ENCODE measurements around the gene ZBTB20.
A peak's percentile ranks its signal among the peaks of the same experiment; 100 is the strongest.

The ZBTB20 gene

DNA sequence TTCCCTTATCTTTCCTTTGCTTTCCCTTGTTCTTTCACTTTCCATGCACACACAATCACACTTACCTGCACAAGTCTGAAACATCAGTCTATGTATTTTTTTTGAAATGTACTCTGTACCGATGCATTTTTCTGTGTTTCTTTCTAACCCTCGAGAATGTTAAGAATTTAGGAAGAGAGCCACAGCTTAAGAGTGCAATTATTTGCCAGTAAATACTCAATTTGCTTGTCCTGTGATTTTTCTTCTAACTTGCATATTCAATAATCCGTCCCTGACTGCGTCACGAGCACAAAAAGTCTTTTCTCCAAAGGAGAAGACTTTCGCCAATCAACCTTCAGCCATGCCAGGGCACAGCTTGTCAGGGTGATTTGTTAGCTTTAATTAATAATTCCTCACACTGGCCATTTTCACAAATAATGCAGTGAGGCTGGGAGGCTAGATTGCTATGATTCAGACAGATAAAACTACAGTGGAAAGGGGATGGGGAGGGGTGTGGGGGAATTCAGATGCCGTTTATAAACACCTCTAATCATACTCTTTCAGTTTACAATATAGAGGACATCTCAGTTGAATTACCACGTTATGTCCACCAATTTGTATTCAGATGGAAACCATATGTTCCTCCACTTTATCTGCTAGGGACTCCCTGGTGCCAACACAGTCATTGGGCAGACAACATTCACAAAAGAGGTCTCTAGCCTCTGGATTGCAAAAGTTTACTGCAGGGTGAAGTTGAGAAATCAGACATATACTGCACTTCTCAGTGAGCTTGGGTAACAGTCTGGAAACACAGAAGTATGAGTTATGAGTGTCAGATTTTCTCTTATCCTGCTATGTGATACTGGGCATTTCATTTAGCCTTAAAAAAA, 388.0 kb downstream of the ZBTB20 start:
- DNase-seq (ENCODE audit: low spot score) = no peak
- TF ChIP-seq, protein P1, sequence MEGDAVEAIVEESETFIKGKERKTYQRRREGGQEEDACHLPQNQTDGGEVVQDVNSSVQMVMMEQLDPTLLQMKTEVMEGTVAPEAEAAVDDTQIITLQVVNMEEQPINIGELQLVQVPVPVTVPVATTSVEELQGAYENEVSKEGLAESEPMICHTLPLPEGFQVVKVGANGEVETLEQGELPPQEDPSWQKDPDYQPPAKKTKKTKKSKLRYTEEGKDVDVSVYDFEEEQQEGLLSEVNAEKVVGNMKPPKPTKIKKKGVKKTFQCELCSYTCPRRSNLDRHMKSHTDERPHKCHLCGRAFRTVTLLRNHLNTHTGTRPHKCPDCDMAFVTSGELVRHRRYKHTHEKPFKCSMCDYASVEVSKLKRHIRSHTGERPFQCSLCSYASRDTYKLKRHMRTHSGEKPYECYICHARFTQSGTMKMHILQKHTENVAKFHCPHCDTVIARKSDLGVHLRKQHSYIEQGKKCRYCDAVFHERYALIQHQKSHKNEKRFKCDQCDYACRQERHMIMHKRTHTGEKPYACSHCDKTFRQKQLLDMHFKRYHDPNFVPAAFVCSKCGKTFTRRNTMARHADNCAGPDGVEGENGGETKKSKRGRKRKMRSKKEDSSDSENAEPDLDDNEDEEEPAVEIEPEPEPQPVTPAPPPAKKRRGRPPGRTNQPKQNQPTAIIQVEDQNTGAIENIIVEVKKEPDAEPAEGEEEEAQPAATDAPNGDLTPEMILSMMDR (IDR thresholded peaks at IDR 0.05; ENCODE audit: extremely low read depth, insufficient read depth, missing control alignments) = no peak
- in situ Hi-C loops (cut with MboI; ENCODE audit: low pct_unique_long_range_greater_than_20kb, low sequenced_read_pairs, unreplicated experiment) = no loop called here

DNA sequence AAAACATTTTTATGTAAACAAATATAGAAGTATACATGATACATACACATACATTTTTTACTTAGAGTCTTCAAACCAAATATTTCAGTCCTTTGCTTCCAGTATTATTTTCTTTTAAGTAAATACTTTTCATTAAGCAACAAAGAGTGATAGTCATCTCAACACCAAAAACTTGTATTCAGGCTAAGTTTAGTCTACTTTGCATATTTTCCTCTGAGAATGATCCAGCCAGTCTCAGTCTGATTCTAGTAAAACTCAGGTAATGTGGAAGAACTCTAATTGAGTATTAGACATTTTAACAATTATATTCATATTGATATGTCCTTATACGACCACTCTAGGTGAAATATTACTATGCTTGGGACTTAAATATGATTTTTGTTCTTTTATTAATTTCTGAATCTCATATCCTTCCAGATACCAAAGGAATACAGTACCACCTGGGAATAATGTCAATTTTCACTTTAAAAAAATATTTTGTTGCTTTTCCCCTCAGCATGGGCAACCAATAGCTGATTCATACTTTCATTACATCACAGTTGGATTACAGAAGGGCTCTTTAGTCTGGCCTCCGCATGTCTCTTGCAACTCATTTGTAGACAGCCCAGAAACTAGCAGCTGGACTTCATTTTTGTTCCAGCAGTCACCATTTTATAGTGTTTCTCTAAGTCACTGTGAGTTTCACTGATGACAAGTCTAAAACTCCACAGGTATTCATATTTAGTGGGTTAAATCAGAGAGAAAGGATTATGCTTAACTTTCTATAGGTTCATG, 390.4 kb downstream of the ZBTB20 start:
- TF ChIP-seq, protein P1 (IDR thresholded peaks at IDR 0.05; ENCODE audit: extremely low read depth, insufficient read depth, missing control alignments) = no peak
- in situ Hi-C loops (cut with MboI; ENCODE audit: low pct_unique_long_range_greater_than_20kb, low sequenced_read_pairs, unreplicated experiment) = no loop called here
- DNase-seq (ENCODE audit: low spot score) = peak; percentile 14

DNA sequence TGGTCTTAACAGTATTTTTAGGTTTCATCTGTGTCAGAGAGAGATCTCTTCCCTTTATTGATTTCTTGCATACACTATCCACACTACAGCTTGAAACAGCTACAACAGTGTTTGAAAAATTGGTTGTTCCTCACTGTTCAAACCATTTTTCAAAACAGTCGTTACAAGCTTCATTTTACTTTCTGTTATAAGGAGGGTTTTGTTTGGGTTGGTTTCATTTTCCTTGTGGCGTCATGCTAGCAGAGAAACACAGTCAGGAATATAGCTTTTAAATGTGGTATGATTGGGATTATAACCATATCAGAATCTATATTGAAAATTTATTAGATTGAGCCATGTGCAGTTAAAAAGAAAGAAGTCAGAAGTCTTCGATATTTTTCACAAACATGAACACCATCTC, 400.6 kb downstream of the ZBTB20 start:
- TF ChIP-seq, protein P1 (IDR thresholded peaks at IDR 0.05; ENCODE audit: extremely low read depth, insufficient read depth, missing control alignments) = no peak
- no peak for DNase-seq (ENCODE audit: low spot score)
- in situ Hi-C loops (cut with MboI; ENCODE audit: low pct_unique_long_range_greater_than_20kb, low sequenced_read_pairs, unreplicated experiment) = no loop called here

DNA sequence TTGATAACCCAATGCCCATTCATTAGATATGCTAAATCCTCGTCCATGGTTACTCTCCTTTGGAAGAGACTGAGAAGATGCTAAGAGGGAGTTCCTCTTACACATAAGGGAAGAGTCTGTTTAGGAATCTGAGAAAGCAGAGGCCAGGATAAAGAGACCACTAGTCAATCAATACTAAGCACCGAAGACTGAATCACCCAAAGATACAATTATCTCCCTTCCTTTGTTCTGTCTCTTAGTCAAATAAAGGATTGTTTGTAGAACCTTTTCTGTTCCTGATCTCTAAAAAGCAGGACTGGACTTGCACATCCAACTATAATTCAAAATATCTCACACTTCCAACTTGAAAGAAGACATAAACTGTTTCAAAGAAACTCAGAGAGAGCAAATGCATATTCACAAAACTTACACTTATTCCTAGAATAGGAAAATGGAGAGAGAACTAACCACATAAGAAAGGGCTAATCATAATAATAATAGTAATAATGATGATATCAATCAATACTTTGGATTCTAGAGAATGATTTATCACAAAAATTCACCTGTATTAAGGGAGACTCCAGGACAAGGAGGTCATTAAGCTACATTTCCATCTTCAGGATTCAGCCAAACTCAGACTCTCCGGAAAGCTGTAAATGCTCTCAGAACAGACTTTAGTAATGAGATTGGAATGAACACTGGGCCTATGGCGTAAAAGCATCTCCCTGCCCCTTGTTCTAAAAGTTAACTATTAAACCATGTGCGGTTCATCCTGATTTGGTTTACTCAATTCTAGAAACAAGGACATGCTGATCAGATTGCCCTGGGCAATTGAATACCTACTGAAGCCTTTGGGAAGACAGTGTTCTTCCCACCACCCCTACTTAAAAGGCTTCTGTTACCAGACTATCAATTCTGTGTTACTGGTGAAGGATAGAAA, 401.5 kb downstream of the ZBTB20 start:
- TF ChIP-seq, protein P1 (IDR thresholded peaks at IDR 0.05; ENCODE audit: extremely low read depth, insufficient read depth, missing control alignments) = no peak
- in situ Hi-C loops (cut with MboI; ENCODE audit: low pct_unique_long_range_greater_than_20kb, low sequenced_read_pairs, unreplicated experiment) = no loop called here
- DNase-seq (ENCODE audit: low spot score) = no peak

DNA sequence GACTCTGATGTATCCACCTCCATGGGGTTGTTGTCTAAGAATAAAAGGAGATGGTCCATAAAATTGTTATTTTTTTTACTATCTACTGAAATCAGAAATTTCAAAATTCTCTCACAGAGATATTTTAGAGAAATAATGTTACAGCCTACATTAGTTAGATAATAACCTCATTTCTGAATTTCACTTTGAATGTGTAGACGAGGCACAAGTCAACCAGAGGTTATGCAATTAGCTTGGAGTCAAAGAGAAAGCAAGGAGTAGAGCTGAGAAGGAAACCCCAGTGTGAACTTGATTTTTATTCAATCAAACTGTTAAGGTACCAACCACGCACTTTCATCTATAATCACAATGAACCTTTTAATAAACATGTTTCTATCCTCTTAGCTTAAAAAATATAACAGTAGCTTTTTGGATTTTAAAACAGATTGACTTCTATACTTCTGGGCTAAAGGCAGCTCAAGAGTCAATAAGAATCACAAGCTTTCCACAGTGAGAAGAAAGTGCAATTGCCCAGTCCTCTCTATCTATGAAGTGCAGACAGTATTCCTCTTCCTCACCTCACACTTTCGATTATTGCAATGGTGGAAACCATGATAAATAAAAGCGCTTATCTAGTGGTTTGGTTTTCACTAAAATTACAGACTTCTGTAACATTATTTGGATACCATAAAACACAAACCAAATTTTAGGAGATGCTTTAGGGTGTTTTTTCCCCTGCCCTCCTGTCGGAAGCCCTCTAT, 403.2 kb downstream of the ZBTB20 start:
- no peak for DNase-seq (ENCODE audit: low spot score)
- TF ChIP-seq, protein P1 (IDR thresholded peaks at IDR 0.05; ENCODE audit: extremely low read depth, insufficient read depth, missing control alignments) = no peak
- in situ Hi-C loops (cut with MboI; ENCODE audit: low pct_unique_long_range_greater_than_20kb, low sequenced_read_pairs, unreplicated experiment) = no loop called here
